NCI-H524 (cell line): ENCODE measurements around the gene NDUFC2.
"Not testable (repeated sequence)": the region's sequence is repeated elsewhere in the genome, so short reads cannot be mapped to it uniquely, and the experiment has no call there.

Experiments used
- DNase-seq, 2 experiments: peaks; one replicate each; lab custom pipeline; 2025; lab: John Stamatoyannopoulos, UW

NDUFC2 gene

DNA sequence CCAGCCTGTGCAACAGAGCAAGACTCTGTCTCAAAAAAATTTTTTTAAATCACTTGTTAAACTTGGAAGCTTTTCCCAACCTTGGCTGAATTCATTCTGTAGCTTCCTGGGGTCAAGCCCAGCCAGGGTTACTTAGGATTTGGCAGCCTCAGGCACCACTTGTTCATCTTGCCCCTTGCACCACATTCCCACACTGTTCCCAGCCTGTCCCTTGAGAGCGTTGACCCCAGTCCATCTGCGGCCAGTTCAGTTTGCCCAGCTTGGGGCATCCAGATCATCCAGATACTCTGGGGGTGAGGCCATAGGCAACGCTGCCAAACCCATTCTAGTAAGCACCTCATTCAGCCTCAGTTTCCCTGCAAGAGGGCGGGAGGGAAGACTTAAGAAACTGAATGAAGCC is 24.7 kb downstream of the NDUFC2 start:
- no peak for DNase-seq

DNA sequence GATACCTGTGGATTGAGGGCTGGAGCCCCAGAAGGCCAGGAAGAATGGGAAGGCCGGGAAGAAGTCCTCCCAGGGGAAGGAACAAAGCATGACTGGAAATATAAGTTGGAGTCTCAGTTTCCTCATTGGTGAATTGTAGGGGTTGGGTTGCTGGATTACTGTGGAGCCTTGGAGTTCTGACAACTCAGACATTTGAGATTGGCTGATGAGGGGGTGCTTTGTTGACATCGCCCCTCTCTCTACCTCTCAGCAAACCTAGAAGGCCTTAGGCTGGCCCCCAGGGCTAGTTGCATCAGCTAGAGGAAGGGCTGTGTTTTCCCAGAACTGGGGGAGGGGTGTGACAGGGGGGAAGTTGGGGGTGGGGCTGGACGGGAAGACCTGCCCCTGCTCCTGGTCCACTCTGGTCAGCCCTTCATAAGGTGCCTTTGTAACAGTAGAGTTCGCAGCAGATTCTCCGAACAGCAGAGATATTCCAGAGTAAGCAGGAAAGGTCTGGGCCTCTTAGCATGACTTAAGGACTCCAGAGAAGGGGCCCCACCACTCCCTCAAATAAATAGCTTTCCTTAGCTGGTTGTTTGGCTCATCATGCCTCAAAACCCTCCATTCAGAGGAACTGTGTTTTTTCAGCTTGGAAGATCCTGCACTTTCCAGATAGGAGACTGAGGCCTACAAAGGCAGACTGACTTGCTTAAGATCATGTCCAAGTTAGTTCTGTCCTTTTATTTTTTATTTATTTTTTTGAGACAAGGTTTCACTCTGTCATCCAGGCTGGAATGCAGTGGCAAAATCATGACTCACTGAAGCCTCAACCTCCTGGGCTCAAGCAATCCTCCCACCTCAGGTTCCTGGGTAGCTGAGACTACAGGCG is 28.5 kb downstream of the NDUFC2 start:
- no peak for DNase-seq

DNA sequence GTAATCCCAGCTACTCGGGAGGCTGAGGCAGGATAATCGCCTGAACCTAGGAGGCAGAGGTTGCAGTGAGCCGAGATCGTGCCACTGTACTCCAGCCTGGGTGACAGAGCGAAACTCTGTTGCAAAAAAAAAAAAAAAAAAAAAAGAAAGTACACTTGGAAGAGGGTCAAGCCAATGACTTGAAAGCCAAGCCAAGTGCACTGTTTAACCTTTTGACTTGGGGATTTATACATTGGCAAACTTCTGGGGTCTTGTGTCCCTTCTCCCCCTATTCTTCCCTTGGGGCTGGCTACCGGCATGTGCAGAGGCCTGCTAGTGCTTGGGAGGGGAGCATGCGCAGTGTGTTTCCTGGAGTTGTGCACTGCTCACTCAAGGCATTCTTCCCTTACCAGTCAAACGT is 30.3 kb downstream of the NDUFC2 start:
- no peak for DNase-seq

DNA sequence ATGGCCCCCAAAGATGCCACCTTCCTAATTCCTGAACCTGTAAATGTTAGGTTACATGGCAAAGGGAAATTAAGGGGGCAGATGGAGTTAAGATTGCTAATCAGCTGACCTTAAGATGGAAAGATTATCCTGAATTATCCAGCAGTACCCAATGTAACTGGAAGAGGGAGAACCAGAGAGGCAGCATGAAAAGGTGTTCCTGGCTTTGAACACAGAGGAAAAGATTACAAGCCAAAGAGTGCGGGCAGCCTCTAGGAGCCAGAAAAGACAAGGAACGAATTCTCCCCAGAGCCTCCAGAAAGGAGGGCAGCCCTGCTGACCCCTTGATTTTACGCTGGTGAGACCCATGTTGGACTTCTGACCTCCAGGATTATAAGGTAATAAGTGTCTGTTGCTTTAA is 31.1 kb downstream of the NDUFC2 start:
- peak; percentile 32 to 84 for DNase-seq

DNA sequence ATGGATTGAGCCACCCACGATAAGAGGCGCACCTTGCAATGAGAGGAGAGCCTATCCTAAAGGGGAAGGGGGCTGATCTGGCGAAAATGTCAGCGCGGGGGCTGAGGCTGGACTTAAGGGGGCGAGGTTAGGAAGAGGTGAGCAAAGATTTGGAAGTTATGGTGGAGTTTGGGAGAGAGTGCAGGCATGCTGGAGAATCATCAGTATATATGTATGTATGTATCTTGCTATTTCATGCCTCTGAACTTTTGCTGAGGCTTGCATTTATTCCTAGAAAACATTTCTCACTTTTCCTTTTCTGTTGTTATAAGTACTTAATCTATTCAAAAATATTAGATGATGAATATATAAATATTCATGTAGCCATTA is 33.2 kb downstream of the NDUFC2 start:
- no peak for DNase-seq

DNA sequence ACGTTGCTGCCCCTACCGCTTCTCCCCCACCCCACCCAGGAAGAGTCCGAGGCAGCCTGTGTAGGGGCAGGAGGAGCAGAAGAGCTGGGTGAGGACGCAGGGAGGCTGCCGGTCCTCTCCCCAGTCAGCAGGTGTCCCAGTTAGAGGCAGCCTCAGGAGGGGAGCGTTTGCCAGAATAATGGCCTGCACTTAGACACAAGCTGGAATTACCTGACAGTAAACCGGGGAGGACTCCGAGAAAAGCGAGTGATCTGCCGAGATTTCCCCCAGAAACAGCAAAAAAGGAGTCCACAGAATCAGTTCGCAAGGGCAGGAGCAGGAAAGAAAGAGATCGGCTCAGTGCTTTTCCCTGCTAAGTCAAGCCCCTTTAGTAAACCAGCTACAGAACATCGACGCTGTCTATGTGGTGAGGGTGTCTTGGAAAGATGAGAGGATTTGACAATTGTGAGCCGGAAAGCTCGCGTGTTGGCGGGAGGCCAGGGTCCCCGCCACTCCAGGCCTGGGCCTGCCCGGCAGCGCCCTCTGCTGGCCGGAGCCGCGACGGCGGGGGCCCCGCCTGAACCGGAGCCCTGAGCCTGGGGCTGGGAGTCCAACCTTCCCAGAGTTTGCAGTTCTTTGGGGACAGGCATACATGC is 33.7 kb downstream of the NDUFC2 start:
- peak; percentile 57 to 85 for DNase-seq

DNA sequence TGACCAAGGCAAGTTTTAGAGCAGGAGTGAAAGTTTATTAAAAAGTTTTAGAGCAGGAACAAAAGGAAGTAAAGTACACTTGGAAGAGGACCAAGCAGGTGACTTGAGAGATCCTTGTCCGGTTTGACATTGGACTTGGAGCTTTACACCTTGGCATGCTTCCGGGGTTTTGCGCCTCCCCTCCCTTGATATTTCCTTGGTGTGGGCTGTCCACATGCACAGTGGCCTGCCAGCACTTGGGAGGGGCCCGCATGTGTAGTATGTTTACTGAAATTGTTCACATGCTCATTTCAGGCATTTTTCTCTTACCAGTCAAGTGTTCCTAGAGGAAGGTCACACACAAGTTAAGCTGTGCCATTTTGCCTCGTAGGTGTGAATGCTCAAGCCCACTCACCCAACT is 35.0 kb downstream of the NDUFC2 start:
- DNase-seq: no peak

DNA sequence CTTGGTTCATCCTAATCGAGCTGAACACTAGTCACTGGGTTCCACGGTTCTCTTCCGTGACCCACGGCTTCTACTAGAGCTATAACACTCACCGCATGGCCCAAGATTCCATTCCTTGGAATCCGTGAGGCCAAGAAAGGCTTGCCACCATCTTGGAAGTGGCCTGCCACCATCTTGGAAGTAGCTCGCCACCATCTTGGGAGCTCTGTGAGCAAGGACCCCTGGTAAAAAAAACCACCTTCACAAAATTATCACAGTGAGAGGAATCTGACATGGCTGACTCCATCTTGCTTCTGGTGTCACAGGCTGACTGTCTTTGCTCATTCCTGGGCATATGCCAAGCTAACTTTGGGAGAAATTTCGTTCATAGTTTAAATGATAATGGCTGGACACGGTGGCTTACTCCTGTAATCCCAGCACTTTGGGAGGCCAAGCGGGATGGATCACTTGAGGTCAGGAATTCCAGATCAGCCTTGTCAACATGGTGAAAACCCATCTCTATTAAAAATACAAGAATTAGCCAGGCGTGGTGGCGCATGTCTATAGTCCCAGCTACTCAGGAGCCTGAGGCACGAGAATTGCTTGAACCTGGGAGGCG is 37.7 kb downstream of the NDUFC2 start:
- DNase-seq: no peak

DNA sequence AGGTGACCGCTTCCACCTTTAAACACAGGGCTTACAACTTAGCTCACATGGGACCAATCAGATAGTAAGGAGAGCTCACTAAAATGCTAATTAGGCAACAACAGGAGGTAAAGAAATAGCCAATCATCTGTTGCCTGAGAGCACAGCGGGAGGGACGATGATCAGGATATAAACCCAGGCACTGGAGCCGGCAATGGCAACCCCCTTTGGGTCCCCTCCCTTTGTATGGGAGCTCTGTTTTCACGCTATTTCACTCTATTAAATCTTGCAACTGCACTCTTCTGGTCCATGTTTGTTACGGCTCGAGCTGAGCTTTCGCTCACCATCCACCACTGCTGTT is 38.3 kb downstream of the NDUFC2 start:
- not testable (repeated sequence) for DNase-seq

DNA sequence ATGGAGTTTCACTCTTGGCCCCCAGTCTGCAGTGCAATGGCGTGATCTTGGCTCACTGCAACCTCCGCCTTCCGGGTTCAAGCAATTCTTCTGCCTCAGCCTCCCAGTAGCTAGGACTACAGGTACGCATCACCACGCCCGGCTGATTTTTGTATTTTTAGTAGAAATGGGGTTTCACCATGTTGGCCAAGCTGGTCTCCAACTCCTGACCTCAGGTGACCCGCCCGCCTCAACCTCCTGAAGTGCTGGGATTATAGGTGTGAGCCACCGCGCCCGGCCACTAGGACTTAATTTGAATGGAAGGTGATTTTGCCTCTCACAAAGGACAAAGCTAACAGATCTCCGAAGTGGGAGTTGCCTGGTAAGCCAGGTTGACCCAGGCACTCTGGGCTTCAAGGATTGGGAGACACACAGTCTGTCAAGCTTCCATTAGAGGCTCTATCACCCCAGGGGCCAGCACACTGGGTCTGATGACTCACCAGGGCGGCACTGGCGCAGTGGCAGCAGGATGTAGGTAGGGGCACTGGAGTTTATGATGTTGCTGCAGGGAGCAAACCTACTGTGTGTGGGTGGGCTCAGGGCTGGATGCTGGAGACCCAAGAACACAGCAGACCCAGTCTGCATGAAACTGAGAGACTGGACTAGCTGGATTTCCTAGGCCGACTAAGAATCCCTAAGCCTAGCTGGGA is 38.8 kb downstream of the NDUFC2 start:
- DNase-seq: no peak

DNA sequence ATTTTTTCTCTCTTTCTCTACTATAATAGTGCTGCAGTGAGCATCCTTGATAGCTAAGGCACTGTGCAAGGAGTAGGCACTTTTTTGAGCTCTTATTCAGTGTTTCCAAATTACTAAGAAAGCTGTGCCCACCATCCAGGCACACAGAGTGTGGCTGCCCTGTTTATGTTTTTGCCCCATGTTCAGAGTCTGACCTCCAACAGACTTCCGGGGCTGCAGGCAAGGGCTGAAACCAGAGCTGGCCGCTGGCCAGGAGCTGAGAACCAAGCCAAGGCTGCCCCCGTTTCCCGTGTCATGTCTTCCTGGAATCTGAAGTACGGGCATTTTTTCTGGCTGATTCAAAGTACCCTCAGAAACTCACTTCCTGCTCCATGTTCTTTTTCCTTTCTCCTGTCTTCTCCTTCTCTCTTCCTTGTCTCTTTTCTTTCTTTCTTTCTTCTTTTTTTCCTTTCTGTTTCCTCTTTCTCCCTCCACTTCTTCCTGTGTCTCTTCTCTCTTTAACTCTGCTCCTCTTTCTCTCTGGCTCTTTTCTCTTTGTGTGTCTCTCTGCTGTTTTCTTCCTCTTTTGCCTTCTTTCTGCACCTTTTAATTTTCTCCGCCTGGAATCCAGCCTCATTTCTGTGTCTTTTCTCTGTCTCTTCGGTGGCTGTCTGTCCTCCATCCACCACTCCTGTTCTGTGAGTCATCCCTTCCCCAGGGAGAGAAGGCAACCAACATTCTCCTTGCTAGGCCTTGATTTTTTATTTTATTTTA is 39.6 kb downstream of the NDUFC2 start:
- DNase-seq: peak; percentile 8 to 40

DNA sequence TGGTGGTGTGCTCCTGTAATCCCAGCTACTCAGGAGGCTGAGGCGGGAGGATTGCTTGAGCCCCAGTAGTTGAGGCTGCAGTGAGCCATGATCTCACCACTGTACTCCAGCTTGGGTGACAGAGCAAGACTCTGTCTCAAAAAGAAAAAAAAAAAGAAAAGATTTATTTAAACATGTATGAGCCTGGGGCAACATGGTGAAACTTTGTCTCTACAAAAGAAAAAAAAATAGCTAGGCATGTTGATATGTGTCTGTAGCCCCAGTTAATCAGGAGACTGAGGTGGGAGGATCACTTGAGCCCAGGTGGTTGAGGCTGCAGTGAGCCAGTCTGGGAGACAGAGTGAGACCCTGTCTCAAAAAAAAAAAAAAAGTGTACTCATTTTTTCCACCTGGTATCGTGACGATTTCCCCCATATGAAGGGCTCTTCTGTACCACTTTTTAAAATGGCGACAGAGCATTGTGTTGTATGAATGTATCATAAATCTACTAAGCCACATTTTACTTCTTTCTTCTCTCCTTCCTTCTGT is 40.2 kb downstream of the NDUFC2 start:
- DNase-seq: no peak

DNA sequence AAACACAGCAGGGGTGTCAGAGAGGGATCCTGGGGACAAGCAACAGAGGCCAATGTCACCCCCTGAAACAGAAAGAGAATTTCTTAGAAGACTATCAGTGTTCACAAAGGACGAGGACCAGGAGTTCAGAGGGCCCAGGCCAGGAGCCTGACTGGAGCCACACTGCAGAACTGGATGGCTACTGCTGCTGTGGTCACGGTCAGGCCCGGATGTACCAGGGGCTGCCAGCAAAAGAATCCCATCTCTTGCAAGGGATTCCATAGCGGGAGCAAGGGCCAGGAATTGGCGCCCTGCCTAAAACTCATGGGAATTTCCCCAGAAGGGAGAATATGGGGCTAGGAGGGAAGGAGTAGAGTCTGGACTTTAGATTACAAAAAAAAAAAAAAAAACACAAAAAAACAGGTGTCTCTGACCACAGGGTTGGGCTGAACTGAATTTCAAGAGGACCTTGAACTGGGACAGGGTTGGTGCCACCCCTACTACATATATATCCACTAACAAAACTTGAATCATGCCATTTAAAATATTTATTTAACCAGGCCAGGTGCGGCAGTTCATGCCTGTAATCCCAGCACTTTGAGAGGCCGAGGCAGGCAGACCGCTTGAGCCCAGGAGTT is 40.9 kb downstream of the NDUFC2 start:
- DNase-seq: no peak

DNA sequence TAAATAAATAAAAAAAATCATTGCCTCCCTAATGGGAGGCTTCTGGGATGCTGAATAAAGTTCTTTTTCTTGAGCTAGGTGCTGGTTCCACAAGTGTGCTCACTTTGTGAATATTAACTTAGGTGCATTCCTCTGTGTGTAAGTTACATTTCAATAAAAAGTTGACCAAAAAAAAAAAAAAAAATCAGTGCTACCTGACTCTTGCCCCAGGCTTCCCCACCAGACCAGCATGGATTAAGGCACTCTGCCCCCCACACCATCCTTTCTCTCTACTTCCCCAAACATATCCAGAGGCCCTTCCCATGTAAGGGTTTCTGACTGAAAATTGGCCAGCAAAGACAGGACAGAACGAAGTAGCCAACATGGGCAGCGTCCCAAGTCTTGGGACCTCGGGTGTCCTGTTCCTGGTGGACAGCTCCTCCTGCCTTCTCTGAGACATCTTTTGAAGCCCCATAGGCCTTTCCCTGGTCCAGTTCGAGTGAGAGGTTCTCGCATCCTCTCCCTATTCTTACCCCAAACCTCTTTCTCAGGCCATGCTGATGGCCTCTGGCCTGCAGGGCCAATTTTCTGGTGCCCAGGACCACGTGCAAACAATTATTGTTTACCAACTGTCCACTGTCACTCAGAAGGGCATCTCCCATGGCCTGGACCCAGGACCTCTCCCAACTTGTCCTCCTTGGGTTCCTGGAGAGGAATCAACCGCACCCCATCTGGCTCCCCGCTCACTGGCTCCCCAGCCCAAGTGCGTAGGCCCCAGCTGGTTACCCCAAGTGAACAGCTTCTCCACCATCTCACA is 41.6 kb downstream of the NDUFC2 start:
- no peak for DNase-seq

DNA sequence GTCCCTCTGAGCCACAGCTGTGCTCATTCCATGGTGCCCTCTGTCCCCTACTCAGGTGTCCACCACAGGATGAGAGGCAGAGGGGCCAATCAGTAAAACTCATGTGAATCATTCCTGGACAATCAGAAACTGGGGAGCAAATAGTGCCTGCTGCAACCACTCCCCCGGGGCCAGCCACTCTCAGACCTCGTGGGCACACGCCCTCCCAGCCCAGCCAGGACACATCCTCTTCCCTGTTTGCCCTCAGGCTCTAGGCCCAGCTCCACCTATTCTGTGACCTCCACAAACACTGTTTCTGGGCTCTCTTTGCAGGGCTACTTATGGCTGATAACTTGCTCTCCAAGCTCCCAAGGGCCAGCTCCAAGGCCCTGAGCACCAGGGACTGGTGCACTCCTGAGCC is 42.6 kb downstream of the NDUFC2 start:
- DNase-seq: peak in 1 of 2 experiments; percentile 6

DNA sequence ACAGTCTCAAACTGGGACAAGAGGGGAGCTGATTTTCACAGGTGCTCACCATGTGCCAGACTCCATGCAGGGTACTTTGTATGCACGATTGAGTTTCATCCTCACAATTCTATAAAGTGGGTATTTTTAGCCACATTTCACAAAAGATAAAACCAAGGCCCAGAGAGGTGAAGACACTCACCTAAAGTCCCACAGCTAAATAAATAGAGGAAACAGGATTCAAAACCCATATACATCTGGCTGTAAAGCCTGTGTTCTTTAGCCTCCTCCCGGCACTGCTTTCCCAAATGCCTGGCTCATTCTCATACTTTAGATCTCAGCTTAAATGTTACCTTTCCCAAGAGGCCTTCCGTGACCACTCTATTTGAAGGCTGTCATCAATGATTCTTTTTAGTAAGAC is 43.3 kb downstream of the NDUFC2 start:
- no peak for DNase-seq

DNA sequence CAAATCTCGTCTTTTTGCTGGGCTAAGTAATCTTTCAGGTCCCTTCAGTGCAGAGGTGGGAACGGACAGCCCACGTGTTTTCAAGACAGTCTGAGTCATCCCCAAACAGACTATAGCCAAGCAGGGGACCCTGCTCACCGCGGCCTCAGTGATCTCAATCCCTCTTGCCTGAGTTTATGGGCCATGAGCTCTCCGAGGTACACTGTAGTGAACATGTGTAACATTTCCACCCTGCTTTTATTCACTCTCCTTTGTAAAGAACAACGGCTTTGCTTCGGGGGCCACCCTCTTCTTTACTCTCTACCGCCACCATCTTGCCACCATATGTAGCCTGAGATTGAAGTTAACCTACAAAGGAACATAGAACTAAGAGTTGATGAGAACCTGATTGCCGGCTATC is 45.0 kb downstream of the NDUFC2 start:
- no peak for DNase-seq

DNA sequence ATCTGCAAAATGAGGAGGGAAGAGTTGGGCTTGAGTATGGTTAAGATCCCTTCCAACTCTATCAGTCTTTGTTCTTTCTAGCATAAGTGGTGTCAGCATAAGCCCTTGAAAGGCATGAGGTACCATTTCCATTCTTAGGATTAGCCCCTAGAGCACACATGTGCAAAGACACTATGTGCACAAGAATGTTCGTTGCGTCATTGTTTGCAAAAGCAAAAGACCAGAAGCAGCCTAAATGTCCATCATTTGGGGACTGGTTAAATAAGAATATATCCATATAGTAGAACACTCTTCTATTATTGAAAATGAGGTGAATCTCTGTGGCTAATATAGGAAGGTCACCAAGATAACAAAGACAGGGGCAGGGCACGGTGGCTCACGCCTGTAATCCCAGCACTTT is 46.6 kb downstream of the NDUFC2 start:
- DNase-seq: no peak

DNA sequence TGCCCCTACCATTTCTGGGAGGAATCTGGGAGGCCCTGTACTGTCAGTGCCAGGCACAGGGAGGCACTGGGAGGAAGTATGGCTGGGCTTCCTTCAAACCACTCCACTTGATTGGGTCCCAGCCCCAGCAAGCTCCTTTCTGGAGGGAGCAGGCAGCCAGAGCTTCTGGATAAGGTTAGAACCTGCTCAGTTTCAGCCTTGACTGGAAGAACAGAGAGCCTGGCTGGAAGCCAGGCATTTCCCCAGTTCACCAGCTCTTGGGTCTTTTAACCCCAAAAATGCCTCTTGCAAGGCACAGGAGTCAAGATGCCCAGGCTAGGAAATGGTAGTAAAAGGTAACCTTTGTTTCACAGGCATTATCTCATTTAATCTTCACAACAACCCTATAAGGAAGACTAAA is 47.6 kb downstream of the NDUFC2 start:
- DNase-seq: no peak

DNA sequence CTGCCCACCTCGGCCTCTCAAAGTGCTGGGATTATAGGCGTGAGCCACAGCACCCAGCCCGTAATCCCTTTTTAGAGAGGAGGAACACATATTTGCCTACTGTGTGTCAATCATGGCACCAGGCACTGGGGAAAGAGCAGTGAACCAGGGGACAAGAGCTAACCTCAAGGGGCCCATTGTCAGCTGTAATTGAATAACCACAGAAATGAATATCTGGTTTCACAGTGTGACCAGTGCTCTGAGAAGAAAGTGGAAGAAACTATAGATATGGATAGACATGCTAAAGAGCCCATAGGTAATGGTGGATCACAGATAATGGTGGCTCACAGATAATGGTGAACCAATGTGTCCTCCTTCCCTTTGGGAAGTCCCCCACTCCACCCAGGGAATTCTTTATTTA is 48.0 kb downstream of the NDUFC2 start:
- no peak for DNase-seq
